IMR-90 (cell line): Measurements from ENCODE around the gene FKBP14. TPM values are rescaled to one million over a fixed set of nuclear protein-coding genes. Genes with fewer than 3 reads are reported as not detected.

Experiments used
- ATAC-seq: fragments of 200-7000 bp; cut with Tn5 transposase; 2 replicates; pipeline ENCODE4 v1.9.1; 2020; ENCODE audit warnings: low read depth, mild to moderate bottlenecking, moderate library complexity
- BruUV-seq: library from RNA; stranded (reverse); fragments of 400-500 nt; replicated peaks from 2 replicates; lab custom pipeline; 2021; lab: Mats Ljungman, UMichigan
- CTCF ChIA-PET: fragments of 300-600 bp; formaldehyde crosslinking; extraction: SDS; loops from one replicate; lab custom pipeline; 2021; ENCODE audit warnings: antibody characterized with exemption; lab: Yijun Ruan, JAX
- POLR2A ChIA-PET: fragments of 300-600 bp; sonication (Branson Sonifier 250); formaldehyde crosslinking; loops from one replicate; lab custom pipeline; 2022; ENCODE audit warnings: antibody characterized with exemption; ENCODE audit not compliant: unreplicated experiment; lab: Charles Lee
- DNase-seq: peaks from one replicate; pipeline ENCODE4 v3.0.0; 2013
- H2AFZ ChIP-seq: replicated peaks from 2 replicates; pipeline ENCODE3; 2013; ENCODE audit warnings: low read length, mild to moderate bottlenecking; ENCODE audit not compliant: poor library complexity
- H2AK5ac ChIP-seq: 2 replicates; pipeline ENCODE4 v1.6.1; 2013; ENCODE audit warnings: low read depth, low read length, inconsistent platforms
- H2AK9ac ChIP-seq: replicated peaks from 2 replicates; pipeline ENCODE3; 2013; ENCODE audit warnings: mild to moderate bottlenecking, low read depth, low read length, moderate library complexity; ENCODE audit not compliant: poor library complexity
- H2BK120ac ChIP-seq: 2 replicates; pipeline ENCODE4 v1.6.1; 2013; ENCODE audit warnings: low read depth, low read length, inconsistent platforms
- H2BK15ac ChIP-seq: 3 replicates; pipeline ENCODE4 v1.6.1; 2013; ENCODE audit warnings: low read depth, low read length, inconsistent platforms
- H2BK20ac ChIP-seq: 2 replicates; pipeline ENCODE4 v1.6.1; 2013; ENCODE audit warnings: low read depth, mild to moderate bottlenecking, inconsistent platforms, low read length, moderate library complexity
- H2BK5ac ChIP-seq: 2 replicates; pipeline ENCODE4 v1.6.1; 2013; ENCODE audit warnings: mild to moderate bottlenecking, low read depth, low read length, inconsistent platforms; ENCODE audit not compliant: poor library complexity, severe bottlenecking
- H3K14ac ChIP-seq: replicated peaks from 2 replicates; pipeline ENCODE4 v1.6.1; 2013; ENCODE audit warnings: low read depth, low read length, inconsistent platforms
- H3K18ac ChIP-seq: 2 replicates; pipeline ENCODE4 v1.6.1; 2013; ENCODE audit warnings: low read depth, low read length, control low read depth
- H3K23ac ChIP-seq: 2 replicates; pipeline ENCODE4 v1.6.1; 2013; ENCODE audit warnings: low read depth, low read length, inconsistent platforms
- H3K27ac ChIP-seq: 2 replicates; pipeline ENCODE4 v1.5.1; 2013; ENCODE audit warnings: mild to moderate bottlenecking, control low read depth, low read length; ENCODE audit not compliant: insufficient read depth
- H3K27me3 ChIP-seq: 2 replicates; pipeline ENCODE4 v1.6.1; 2013; ENCODE audit warnings: low read length; ENCODE audit not compliant: control insufficient read depth, insufficient read depth
- H3K36me3 ChIP-seq: 2 replicates; pipeline ENCODE4 v1.6.1; 2013; ENCODE audit warnings: low read length, mixed read lengths; ENCODE audit not compliant: control insufficient read depth, insufficient read depth
- H3K4ac ChIP-seq: 2 replicates; pipeline ENCODE4 v1.6.1; 2013; ENCODE audit warnings: low read depth, low read length, inconsistent platforms
- H3K4me1 ChIP-seq: 2 replicates; pipeline ENCODE4 v1.6.1; 2013; ENCODE audit warnings: low read length, mixed read lengths; ENCODE audit not compliant: control insufficient read depth, insufficient read depth
- H3K4me2 ChIP-seq: 2 replicates; pipeline ENCODE4 v1.6.1; 2013; ENCODE audit warnings: low read depth, mild to moderate bottlenecking, control low read depth, low read length, moderate library complexity
- H3K4me3 ChIP-seq: 2 replicates; pipeline ENCODE4 v1.5.1; 2013; ENCODE audit warnings: low read depth, mild to moderate bottlenecking, control low read depth, low read length, moderate library complexity; ENCODE audit not compliant: insufficient read depth
- H3K56ac ChIP-seq: 2 replicates; pipeline ENCODE4 v1.6.1; 2013; ENCODE audit warnings: low read length, inconsistent platforms; ENCODE audit not compliant: insufficient read depth; ENCODE audit errors: extremely low read depth
- H3K79me1 ChIP-seq, 2 experiments: 2 replicates each; pipeline ENCODE4 v1.6.1; 2013; ENCODE audit warnings: low read length in 2 of 2, inconsistent platforms in 1 of 2, low read depth in 1 of 2
- H3K9ac ChIP-seq: 2 replicates; pipeline ENCODE4 v1.6.1; 2013; ENCODE audit warnings: low read depth, low read length, control low read depth
- H3K9me1 ChIP-seq: 2 replicates; pipeline ENCODE4 v1.6.1; 2013; ENCODE audit warnings: low read length, inconsistent platforms; ENCODE audit not compliant: insufficient read depth
- H3K9me3 ChIP-seq: 2 replicates; pipeline ENCODE4 v1.6.1; 2013; ENCODE audit warnings: low read length; ENCODE audit not compliant: control insufficient read depth, insufficient read depth
- H4K20me1 ChIP-seq: 2 replicates; pipeline ENCODE4 v1.6.1; 2013; ENCODE audit warnings: low read length, inconsistent platforms; ENCODE audit not compliant: insufficient read depth
- H4K5ac ChIP-seq: 2 replicates; pipeline ENCODE4 v1.6.1; 2013; ENCODE audit warnings: mild to moderate bottlenecking, low read depth, low read length, control low read depth
- H4K8ac ChIP-seq, 2 experiments: 2 replicates each; pipeline ENCODE4 v1.6.1; 2013; ENCODE audit warnings: low read depth in 2 of 2, low read length in 2 of 2, control low read depth in 1 of 2, inconsistent platforms in 1 of 2
- H4K91ac ChIP-seq: 2 replicates; pipeline ENCODE4 v1.6.1; 2013; ENCODE audit warnings: low read depth, low read length, inconsistent platforms; ENCODE audit not compliant: insufficient read depth
- CEBPB ChIP-seq: IDR thresholded peaks from 2 replicates; pipeline ENCODE4 v1.6.1; 2012; ENCODE audit warnings: low read depth, low read length, improper control_type of control experiment
- CHD1 ChIP-seq: IDR thresholded peaks from 2 replicates; pipeline ENCODE4 v1.6.1; 2012; ENCODE audit warnings: low read depth, low read length, improper control_type of control experiment
- CTCF ChIP-seq: conservative IDR thresholded peaks from 2 replicates; pipeline ENCODE4 v1.5.1; 2012; ENCODE audit warnings: mild to moderate bottlenecking, low read depth, low read length, improper control_type of control experiment
- ELK1 ChIP-seq: fragments of 150-350 bp; IDR thresholded peaks from 2 replicates; pipeline ENCODE4 v1.6.1; 2016; ENCODE audit warnings: low read depth, mild to moderate bottlenecking, low read length, moderate library complexity, borderline replicate concordance
- FOS ChIP-seq: fragments of 150-350 bp; IDR thresholded peaks from 2 replicates; pipeline ENCODE4 v1.6.1; 2016; ENCODE audit warnings: low read depth, low read length
- MAZ ChIP-seq: IDR thresholded peaks from 2 replicates; pipeline ENCODE4 v1.6.1; 2012; ENCODE audit warnings: low read depth, mild to moderate bottlenecking, low read length, improper control_type of control experiment, moderate library complexity, borderline replicate concordance
- MXI1 ChIP-seq: IDR thresholded peaks from 2 replicates; pipeline ENCODE4 v1.6.1; 2012; ENCODE audit warnings: low read depth, mild to moderate bottlenecking, low read length, moderate library complexity, borderline replicate concordance
- NFE2L2 ChIP-seq: fragments of 150-350 bp; IDR thresholded peaks from 2 replicates; pipeline ENCODE4 v1.6.1; 2016; ENCODE audit warnings: low read depth, mild to moderate bottlenecking, low read length
- POLR2A ChIP-seq: IDR thresholded peaks from 2 replicates; pipeline ENCODE4 v1.6.1; 2012; ENCODE audit warnings: mild to moderate bottlenecking, low read depth, low read length
- RAD21 ChIP-seq: IDR thresholded peaks from 2 replicates; pipeline ENCODE4 v1.6.1; 2012; ENCODE audit warnings: low read length, improper control_type of control experiment
- RCOR1 ChIP-seq: IDR thresholded peaks from 2 replicates; pipeline ENCODE4 v1.6.1; 2012; ENCODE audit warnings: mild to moderate bottlenecking, low read length, improper control_type of control experiment; ENCODE audit not compliant: insufficient replicate concordance
- RFX5 ChIP-seq: IDR thresholded peaks from 2 replicates; pipeline ENCODE4 v1.8.0; 2012; ENCODE audit warnings: low read depth, mild to moderate bottlenecking, low read length, moderate library complexity
- SMC3 ChIP-seq: fragments of 150-350 bp; IDR thresholded peaks from 2 replicates; pipeline ENCODE4 v1.6.1; 2016; ENCODE audit warnings: low read depth, mild to moderate bottlenecking, antibody characterized with exemption, low read length, moderate library complexity
- USF2 ChIP-seq: fragments of 150-350 bp; IDR thresholded peaks from 2 replicates; pipeline ENCODE4 v1.6.1; 2017; ENCODE audit warnings: mild to moderate bottlenecking, antibody characterized with exemption, low read length, low read depth
- WGBS, 2 experiments: methylation state at CpG; one replicate each; pipeline versions ENCODE4 v1.1.5 to v1.1.7; 2013; ENCODE audit warnings: missing lambda C conversion rate in 2 of 2; ENCODE audit not compliant: insufficient read length in 1 of 2; ENCODE audit errors: extremely low coverage in 2 of 2; 5-methylcytosine and 5-hydroxymethylcytosine counted together
- dilution Hi-C: fragments of 300-500 bp; cut with HindIII; formaldehyde crosslinking; loops from one replicate; pipeline ENCODE4 v1.14.3; 2018; ENCODE audit warnings: low sequenced_read_pairs; ENCODE audit not compliant: unreplicated experiment
- in situ Hi-C: fragments of 300-500 bp; cut with MboI; formaldehyde crosslinking; loops from 3 replicates; pipeline ENCODE4 v1.14.3; 2019; ENCODE audit warnings: low sequenced_read_pairs, inconsistent platforms, mixed read lengths
- intact Hi-C: fragments of 100-400 bp; cut with micrococcal nuclease; formaldehyde crosslinking; loops from 2 replicates; pipeline ENCODE4 v1.10.0; 2022
- polyA plus RNA-seq, 3 experiments: library from polyadenylated mRNA; depleted of rRNA; stranded (reverse); fragments of >200 nt; gene quantifications; 2 replicates each; pipeline ENCODE4 v1.2.3, GENCODE V29; 2012; ENCODE audit warnings: low replicate concordance in 1 of 3
- total RNA-seq: library from RNA; depleted of rRNA; stranded (reverse); fragments of >200 nt; gene quantifications from 2 replicates; pipeline ENCODE4 v1.2.3, GENCODE V29; 2012

Gene FKBP14
- total and polyA plus RNA-seq, 2 of the 4 experiments (the other 2 are of a cell fraction) = 26.3 to 27.1 TPM

GRCh38 chr7:30028216-30028748 lies 1.8 kb upstream of the FKBP14 start, which contains the start of gene PLEKHA8:
PLEKHA8 (plus strand) TSS chr7:30028412; CDS start chr7:30028763, 351 bp downstream.
- DNase-seq = peak; percentile 79
- H4K5ac ChIP-seq = peak within 1 kb of the TSS; percentile 83; the same call in 1 of the 2 replicates
- H3K27me3 ChIP-seq = no peaks in the 10 kb centered on the region
- H3K4me3 ChIP-seq = peak within 1 kb of the TSS; percentile 81
- H2AFZ ChIP-seq = peak within 1 kb of the TSS; percentile 97
- in situ Hi-C loops = no loop called here
- peak within 1 kb of the TSS; percentile 81 for H2BK5ac ChIP-seq
- peak within 1 kb of the TSS; percentile 99 for H3K4me2 ChIP-seq
- ChIA-PET POLR2A (no interaction called here), CTCF (interaction anchor here (1.4 kb wide), 1 partner anchor 34 kb away, joined by 4 read pairs; no protein-coding TSS in a partner anchor)
- H2AK9ac ChIP-seq = peak within 1 kb of the TSS; percentile 78
- H2BK15ac ChIP-seq = peak within 1 kb of the TSS; percentile 93; the same call in 2 of the 3 replicates
- peaks cover 26% of the 10 kb centered on the region; the same call in 1 of the 2 replicates for H4K20me1 ChIP-seq
- H3K23ac ChIP-seq = peak within 1 kb of the TSS; percentile 98
- peak within 1 kb of the TSS; percentile 92 for H2BK120ac ChIP-seq
- intact Hi-C loops = loop anchor here (5.0 kb wide), 2 partner anchors 34 to 81 kb away; no protein-coding TSS in a partner anchor
- H2AK5ac ChIP-seq = 0 out of 2 replicates have a peak within 1 kb of the TSS, but pooled peaks have one; percentile 35
- peak; percentile 68 for ATAC-seq
- 0% methylated on average over 27 of the region's 70 CpGs; no CpG with 5 or more reads in 1 of the 2 experiments for WGBS, 2 experiments
- peaks cover 1% of the 10 kb centered on the region; the same call in 1 of the 2 replicates for H3K36me3 ChIP-seq
- peak within 1 kb of the TSS; percentile 93 for H3K4ac ChIP-seq
- dilution Hi-C loops = no loop called here
- H3K9ac ChIP-seq = peak within 1 kb of the TSS; percentile 80
- peaks cover 9% of the 10 kb centered on the region for H3K9me1 ChIP-seq
- peak within 1 kb of the TSS; percentile 88 for H3K56ac ChIP-seq
- peaks cover 25 to 73% of the 10 kb centered on the region in 2 experiments; a peak in 3 of 4 replicates for H3K79me1 ChIP-seq
- H3K9me3 ChIP-seq = no peaks in the 10 kb centered on the region
- H3K27ac ChIP-seq = peak within 1 kb of the TSS; percentile 79
- BruUV-seq = no TSS peak
- peak within 1 kb of the TSS; percentile 34 for H4K91ac ChIP-seq
- H3K14ac ChIP-seq = peak within 1 kb of the TSS; percentile 94
- peak within 1 kb of the TSS; percentile 71 to 94 for H4K8ac ChIP-seq
- peak within 1 kb of the TSS; percentile 72; the same call in 1 of the 2 replicates for H3K18ac ChIP-seq
- peak within 1 kb of the TSS; percentile 42; the same call in 1 of the 2 replicates for H2BK20ac ChIP-seq
- peaks cover 4% of the 10 kb centered on the region for H3K4me1 ChIP-seq
- TF ChIP-seq POLR2A = no peak
- TF ChIP-seq RFX5 = no peak
- TF ChIP-seq USF2 = no peak
- peak; percentile 76; the same call in 1 of the 2 replicates for TF ChIP-seq MAZ
- TF ChIP-seq RCOR1 = peak; percentile 15
- 0 out of 2 replicates have a peak, but pooled peaks have one; percentile 15 for TF ChIP-seq MXI1
- no peak for TF ChIP-seq CHD1
- no peak for TF ChIP-seq NFE2L2
- no peak for TF ChIP-seq RAD21
- no peak for TF ChIP-seq CEBPB
- no peak for TF ChIP-seq SMC3
- no peak for TF ChIP-seq ELK1
- TF ChIP-seq FOS = no peak
- no peak for TF ChIP-seq CTCF
